RWPE2 (cell line): ENCODE results near the gene COL1A1.

ENCODE experiments used
- ATAC-seq: fragments of 200-7000 bp; cut with Tn5 transposase; 3 replicates; pipeline ENCODE4 v1.9.1; 2021; ENCODE audit warnings: low read depth
- DNase-seq: peaks from one replicate; pipeline ENCODE4 v3.0.0-alpha.2; 2020; ENCODE audit warnings: low spot score
- H3K27ac ChIP-seq: fragments of 450-650 bp; 2 replicates; pipeline ENCODE4 v1.5.1; 2017; ENCODE audit warnings: mild to moderate bottlenecking; ENCODE audit not compliant: poor library complexity, severe bottlenecking
- H3K27me3 ChIP-seq: fragments of 250-450 bp; sonication (Bioruptor Pico); 2 replicates; pipeline ENCODE4 v1.5.1; 2021; ENCODE audit warnings: mild to moderate bottlenecking, moderate library complexity; ENCODE audit not compliant: insufficient read depth, poor library complexity, severe bottlenecking
- H3K36me3 ChIP-seq: fragments of 250-450 bp; sonication (Bioruptor Pico); 2 replicates; pipeline ENCODE4 v1.5.1; 2020; ENCODE audit warnings: low read depth, mild to moderate bottlenecking, moderate library complexity
- H3K4me1 ChIP-seq: fragments of 250-450 bp; sonication (Bioruptor Pico); 2 replicates; pipeline ENCODE4 v1.5.1; 2021; ENCODE audit warnings: mild to moderate bottlenecking, moderate library complexity; ENCODE audit not compliant: insufficient read depth, poor library complexity, severe bottlenecking
- H3K4me3 ChIP-seq: fragments of 250-450 bp; sonication (Bioruptor Pico); 2 replicates; pipeline ENCODE4 v1.5.1; 2021; ENCODE audit warnings: mild to moderate bottlenecking, moderate library complexity; ENCODE audit not compliant: severe bottlenecking
- H3K9me3 ChIP-seq: fragments of 250-450 bp; sonication (Bioruptor Pico); 2 replicates; pipeline ENCODE4 v1.5.1; 2021; ENCODE audit warnings: mild to moderate bottlenecking, moderate library complexity; ENCODE audit not compliant: severe bottlenecking
- CTCF ChIP-seq: fragments of 450-650 bp; IDR thresholded peaks from one replicate; pipeline ENCODE4 v1.5.1; 2017; ENCODE audit warnings: mild to moderate bottlenecking, moderate library complexity; ENCODE audit not compliant: poor library complexity, severe bottlenecking

The COL1A1 gene

GRCh38 chr17:50200457-50201275, 765 bp downstream of the COL1A1 start:
- Histone ChIP-seq H3K9me3 (no peaks in the 10 kb centered on the region), H3K4me1 (peaks cover 4% of the 10 kb centered on the region), H3K27me3 (no peaks in the 10 kb centered on the region), H3K4me3 (peak overlapping the region; percentile 43), H3K36me3 (0 out of 2 replicates have a peak, but pooled peaks cover 8% of the 10 kb centered on the region), H3K27ac (peak overlapping the region; percentile 51)
- no peak for DNase-seq
- peak; percentile 67 for ATAC-seq
- TF ChIP-seq CTCF: peak; percentile 99

GRCh38 chr17:50199803-50200456, 1.5 kb downstream of the COL1A1 start:
- H3K36me3 ChIP-seq: 0 out of 2 replicates have a peak, but pooled peaks cover 8% of the 10 kb centered on the region
- H3K4me1 ChIP-seq: peaks cover 4% of the 10 kb centered on the region
- peak; percentile 94 for DNase-seq
- no peaks in the 10 kb centered on the region for H3K27me3 ChIP-seq
- no peak for TF ChIP-seq CTCF
- peak; percentile 87 for ATAC-seq
- H3K4me3 ChIP-seq: peak overlapping the region; percentile 43
- peak overlapping the region; percentile 51 for H3K27ac ChIP-seq
- H3K9me3 ChIP-seq: no peaks in the 10 kb centered on the region

- no peak for TF ChIP-seq CTCF
- no peak for ATAC-seq
- no peaks in the 10 kb centered on the region for H3K27me3 ChIP-seq
- H3K36me3 ChIP-seq: 0 out of 2 replicates have a peak, but pooled peaks cover 8% of the 10 kb centered on the region
- H3K9me3 ChIP-seq: no peaks in the 10 kb centered on the region
- peaks cover 4% of the 10 kb centered on the region for H3K4me1 ChIP-seq
- no peak for DNase-seq
- H3K4me3 ChIP-seq: peak overlapping the region; percentile 43
- H3K27ac ChIP-seq: peak overlapping the region; percentile 51
These were observed 2.1 kb downstream of the COL1A1 start for GRCh38 chr17:50199211-50199802.

- DNase-seq (no peak), ATAC-seq (no peak)
- peak; percentile 81 for TF ChIP-seq CTCF
- no peaks in the 10 kb centered on the region for H3K9me3 ChIP-seq
- H3K27ac ChIP-seq: no peak overlapping the region
- peaks cover 4% of the 10 kb centered on the region for H3K4me1 ChIP-seq
- H3K36me3 ChIP-seq: peaks cover 13% of the 10 kb centered on the region; the same call in 1 of the 2 replicates
- H3K4me3 ChIP-seq: no peak overlapping the region
- H3K27me3 ChIP-seq: no peaks in the 10 kb centered on the region
These were observed 3.3 kb downstream of the COL1A1 start for GRCh38 chr17:50198026-50198669.
